ENCODE results near the gene CLEC17A.

DNA sequence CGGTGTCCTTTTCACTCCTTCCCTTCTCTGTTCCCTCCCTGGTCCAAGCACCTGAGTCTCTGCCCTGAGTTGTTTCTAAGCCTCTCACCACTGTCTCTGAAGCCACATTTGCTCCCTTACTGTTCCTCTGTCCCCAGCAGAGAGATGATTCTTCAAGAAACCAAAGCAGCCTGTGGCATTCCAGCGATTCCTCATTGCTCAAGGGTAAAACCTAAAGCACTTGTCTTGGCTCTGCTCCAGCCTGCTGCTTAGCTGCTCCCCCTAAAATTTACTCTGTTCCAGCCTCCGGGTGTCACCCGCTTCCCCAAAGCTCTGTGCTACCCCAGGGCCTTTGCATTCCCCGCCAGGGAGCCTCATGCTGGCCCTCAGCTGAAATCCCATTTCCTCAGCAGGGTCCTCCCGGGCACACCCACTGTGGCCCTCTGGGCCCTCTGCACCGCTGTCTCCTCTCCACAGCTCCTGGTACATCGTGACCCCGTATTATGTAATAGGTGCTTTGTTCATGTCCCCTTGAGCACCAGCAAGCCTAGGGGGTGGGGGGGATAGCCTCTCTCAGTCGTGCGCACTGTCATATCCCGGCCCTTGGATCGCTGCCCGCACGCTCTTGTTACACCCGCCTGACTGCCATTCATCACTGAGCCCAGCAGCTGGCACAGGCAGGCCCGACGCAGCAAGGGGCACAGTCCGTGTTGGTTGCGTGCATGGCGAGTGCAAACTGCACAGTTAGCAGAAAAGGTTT, 37.7 kb upstream of the CLEC17A start:
- TF ChIP-seq, protein P1, sequence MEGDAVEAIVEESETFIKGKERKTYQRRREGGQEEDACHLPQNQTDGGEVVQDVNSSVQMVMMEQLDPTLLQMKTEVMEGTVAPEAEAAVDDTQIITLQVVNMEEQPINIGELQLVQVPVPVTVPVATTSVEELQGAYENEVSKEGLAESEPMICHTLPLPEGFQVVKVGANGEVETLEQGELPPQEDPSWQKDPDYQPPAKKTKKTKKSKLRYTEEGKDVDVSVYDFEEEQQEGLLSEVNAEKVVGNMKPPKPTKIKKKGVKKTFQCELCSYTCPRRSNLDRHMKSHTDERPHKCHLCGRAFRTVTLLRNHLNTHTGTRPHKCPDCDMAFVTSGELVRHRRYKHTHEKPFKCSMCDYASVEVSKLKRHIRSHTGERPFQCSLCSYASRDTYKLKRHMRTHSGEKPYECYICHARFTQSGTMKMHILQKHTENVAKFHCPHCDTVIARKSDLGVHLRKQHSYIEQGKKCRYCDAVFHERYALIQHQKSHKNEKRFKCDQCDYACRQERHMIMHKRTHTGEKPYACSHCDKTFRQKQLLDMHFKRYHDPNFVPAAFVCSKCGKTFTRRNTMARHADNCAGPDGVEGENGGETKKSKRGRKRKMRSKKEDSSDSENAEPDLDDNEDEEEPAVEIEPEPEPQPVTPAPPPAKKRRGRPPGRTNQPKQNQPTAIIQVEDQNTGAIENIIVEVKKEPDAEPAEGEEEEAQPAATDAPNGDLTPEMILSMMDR (IDR thresholded peaks at IDR 0.05), result no peak
- no peak for TF ChIP-seq POLR2AphosphoS5 (IDR thresholded peaks at IDR 0.05)
